Rectal smooth muscle tissue (tissue), 1 donor: ENCODE data around the gene SLC43A3.
A peak's percentile ranks its signal among the peaks of the same experiment; 100 is the strongest.

Source experiments
- H3K27ac ChIP-seq: one replicate; pipeline ENCODE4 v1.7.0; 2013; ENCODE audit warnings: low read depth, low read length, inconsistent platforms
- H3K27me3 ChIP-seq: one replicate; pipeline ENCODE4 v1.7.0; 2013; ENCODE audit warnings: low read length; ENCODE audit not compliant: control insufficient read depth, insufficient read depth
- H3K36me3 ChIP-seq: one replicate; pipeline ENCODE4 v1.7.0; 2013; ENCODE audit warnings: low read length; ENCODE audit not compliant: control insufficient read depth, insufficient read depth
- H3K4me1 ChIP-seq: one replicate; pipeline ENCODE4 v1.7.0; 2013; ENCODE audit warnings: low read length; ENCODE audit not compliant: control insufficient read depth, insufficient read depth
- H3K4me3 ChIP-seq: one replicate; pipeline ENCODE4 v1.7.0; 2013; ENCODE audit warnings: low read length
- H3K9ac ChIP-seq: one replicate; pipeline ENCODE4 v1.7.0; 2013; ENCODE audit warnings: low read length

Gene SLC43A3

DNA sequence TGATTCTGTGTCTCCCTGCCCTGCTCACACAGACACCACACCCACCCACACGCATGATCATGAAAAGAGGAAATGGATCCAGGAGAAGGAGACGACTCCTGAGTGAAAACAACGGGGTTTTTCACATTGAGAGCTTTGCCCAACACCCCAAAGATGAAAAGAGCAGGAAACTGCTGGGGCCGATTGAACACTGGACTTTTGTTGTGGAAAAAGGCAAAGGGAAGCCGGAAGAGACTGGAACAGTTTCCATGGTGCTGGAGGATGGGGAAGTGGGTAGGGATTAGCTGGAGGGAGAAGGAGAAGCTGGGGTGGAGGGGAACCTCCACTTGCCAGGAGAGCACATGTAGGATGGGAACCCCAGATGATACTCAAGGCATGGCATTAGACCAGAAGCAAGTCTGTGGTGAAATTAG, 5.2 kb upstream of the SLC43A3 start:
- Histone ChIP-seq H3K36me3 (no peaks in the 10 kb centered on the region), H3K9ac (no peak overlapping the region), H3K27me3 (no peaks in the 10 kb centered on the region), H3K27ac (no peak overlapping the region), H3K4me3 (no peak overlapping the region), H3K4me1 (peaks cover 10% of the 10 kb centered on the region)

DNA sequence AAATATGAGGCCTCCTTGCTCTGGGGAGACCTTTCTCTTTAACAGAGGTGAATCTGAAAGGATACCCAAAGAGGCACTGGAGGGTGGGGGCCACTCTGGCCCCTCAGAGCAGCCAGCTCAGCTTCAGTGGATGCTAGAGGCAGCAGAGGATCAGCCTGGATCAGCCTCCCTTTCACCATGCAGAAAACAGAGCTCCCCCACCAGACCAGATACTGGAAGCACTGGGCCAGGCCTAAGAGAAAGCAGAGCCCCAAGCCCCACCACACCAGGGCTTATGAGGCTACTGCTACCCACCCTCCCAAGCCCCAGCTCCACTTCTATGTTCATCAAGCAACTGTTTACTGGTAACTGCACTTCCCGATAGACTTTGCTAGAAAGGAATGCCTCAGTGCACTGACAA, 4.0 kb upstream of the SLC43A3 start:
- Histone ChIP-seq H3K27ac (no peak overlapping the region), H3K27me3 (no peaks in the 10 kb centered on the region), H3K9ac (no peak overlapping the region), H3K4me1 (peaks cover 18% of the 10 kb centered on the region), H3K4me3 (no peak overlapping the region), H3K36me3 (no peaks in the 10 kb centered on the region)

DNA sequence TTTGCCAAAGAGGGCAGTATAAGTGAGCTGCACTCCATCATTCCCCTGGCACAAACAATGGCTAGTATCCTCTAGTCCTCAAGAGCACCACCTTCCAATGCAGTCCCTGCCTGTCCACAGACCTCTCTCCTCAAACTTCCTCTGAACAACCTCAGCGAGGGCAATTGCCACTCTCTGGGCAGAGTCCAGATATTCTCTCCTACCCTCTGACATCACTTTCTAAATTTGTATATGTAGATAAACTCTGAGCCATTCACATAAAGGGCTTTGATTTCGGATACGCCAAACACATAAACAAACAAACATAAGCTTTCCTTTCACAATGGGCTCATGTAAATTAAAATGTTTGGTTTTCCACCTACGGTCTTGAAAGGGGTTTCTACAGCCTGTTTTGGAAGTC, 3.0 kb upstream of the SLC43A3 start:
- H3K36me3 ChIP-seq: no peaks in the 10 kb centered on the region
- peaks cover 21% of the 10 kb centered on the region for H3K4me1 ChIP-seq
- no peak overlapping the region for H3K27ac ChIP-seq
- H3K27me3 ChIP-seq: no peaks in the 10 kb centered on the region
- H3K4me3 ChIP-seq: no peak overlapping the region
- no peak overlapping the region for H3K9ac ChIP-seq

DNA sequence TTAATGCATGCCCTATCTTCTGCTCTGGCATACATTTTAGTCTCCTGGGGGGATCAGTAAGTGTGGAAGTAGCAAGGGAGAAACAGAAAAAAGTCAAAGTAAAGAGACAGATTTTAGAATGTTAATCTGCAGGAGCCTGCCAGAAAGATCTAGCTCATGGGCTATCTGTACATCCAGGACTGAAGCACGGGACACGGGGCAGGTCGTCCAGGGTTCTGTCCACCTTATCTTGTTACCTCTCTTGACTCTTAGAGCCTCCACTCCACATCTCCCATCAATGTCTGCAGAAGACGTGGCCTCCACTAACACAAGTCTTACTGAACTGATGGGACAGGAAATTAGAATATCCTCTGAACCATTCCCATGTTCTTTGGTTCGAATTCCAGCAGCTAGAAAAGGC, 1.7 kb upstream of the SLC43A3 start:
- H3K27me3 ChIP-seq: no peaks in the 10 kb centered on the region
- no peak overlapping the region for H3K9ac ChIP-seq
- no peaks in the 10 kb centered on the region for H3K36me3 ChIP-seq
- no peak overlapping the region for H3K27ac ChIP-seq
- no peak overlapping the region for H3K4me3 ChIP-seq
- H3K4me1 ChIP-seq: peaks cover 17% of the 10 kb centered on the region

DNA sequence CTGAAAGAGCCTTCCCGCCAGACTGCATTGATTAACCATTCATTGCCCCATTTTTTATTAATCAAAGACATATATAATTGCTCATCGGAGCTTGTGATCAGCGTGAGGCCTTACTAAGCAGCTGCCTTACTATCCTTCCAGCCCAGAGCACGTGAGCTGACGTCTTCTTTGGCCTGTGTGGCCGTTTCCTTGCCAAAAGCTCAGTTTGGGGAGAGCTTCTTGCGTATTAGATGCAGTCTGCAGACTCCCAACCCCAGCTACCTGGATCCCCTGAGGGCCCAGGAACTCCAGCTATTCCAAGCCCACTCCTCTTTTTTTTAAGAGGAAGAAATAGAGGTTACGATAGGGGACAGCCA, 784 bp upstream of the SLC43A3 start:
- Histone ChIP-seq H3K4me3 (no peak overlapping the region), H3K27ac (peak overlapping the region; percentile 75), H3K9ac (no peak overlapping the region)

DNA sequence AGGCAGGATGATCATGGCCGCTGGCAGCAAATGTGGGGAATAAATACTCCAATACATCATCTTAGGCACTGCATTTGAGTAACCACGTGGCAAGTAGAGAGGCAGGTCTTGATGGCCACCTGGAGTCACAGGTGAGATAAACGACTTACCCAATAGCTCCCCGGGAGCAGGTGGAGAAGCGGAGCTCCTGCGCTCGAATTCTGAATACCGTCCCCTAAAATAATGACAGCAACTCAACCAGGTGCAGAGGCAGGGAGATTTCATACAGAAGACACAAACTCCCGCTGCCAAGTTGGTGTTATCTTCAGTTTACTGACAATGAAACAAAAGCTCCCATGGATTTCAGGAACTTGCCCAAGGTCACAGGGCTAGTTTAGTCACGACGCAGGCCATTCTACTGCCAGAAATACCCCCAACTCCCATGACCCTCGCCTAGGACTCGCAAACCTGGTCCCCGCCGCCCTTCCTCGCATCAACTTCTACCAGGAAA, 437 bp downstream of the SLC43A3 start:
- peaks cover 17% of the 10 kb centered on the region for H3K4me1 ChIP-seq
- no peaks in the 10 kb centered on the region for H3K27me3 ChIP-seq
- peak overlapping the region; percentile 64 for H3K4me3 ChIP-seq
- no peaks in the 10 kb centered on the region for H3K36me3 ChIP-seq
- H3K27ac ChIP-seq: peak overlapping the region; percentile 75
- H3K9ac ChIP-seq: peak overlapping the region; percentile 32

More for the DNA sequence above, 784 bp upstream of the SLC43A3 start:
- H3K36me3 ChIP-seq: no peaks in the 10 kb centered on the region
- H3K27me3 ChIP-seq: no peaks in the 10 kb centered on the region
- peaks cover 17% of the 10 kb centered on the region for H3K4me1 ChIP-seq

DNA sequence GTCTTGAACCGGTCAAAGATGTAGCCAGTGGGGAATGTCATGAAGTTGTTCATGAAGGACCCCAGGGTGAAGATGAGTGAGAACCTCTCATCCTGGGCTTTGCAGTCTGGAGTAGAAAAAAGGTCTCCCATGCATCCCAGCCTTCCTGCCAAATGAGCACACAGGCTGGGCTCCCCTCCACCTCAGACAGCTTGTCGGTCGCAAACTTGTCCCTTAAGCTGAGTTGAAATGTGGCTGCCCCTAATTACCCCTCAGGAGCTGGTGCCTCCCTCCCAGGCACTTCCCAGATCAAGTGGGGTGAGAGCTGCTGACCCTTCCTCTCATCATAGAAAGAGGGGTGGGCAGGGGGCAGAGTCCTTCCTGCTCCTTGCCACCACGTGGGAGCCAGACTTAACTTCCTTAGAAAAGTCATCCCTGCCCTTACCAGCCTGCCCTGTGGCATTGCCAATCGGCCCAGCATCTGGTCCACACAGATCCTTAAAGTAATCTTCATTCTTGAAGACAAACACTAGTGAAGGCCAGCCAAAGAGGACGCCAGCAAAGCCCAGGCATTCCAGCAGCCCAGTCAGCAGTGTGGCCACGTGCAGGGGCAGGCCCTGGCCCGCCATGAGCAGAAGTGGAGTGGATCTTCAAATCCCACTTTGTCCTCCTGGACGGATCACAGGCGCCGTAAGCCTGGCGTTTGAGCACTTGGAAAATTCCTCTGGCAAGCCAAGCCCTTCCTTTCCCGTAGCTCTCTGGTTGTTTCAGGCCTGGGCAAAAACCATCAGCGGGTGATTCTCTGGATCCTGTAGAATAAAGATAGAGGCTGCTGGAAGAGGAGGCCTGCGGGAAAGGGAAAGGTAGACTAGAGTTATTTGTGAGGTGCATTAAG, 1.1 kb downstream of the SLC43A3 start:
- H3K9ac ChIP-seq: no peak overlapping the region
- H3K27ac ChIP-seq: peak overlapping the region; percentile 75
- H3K36me3 ChIP-seq: no peaks in the 10 kb centered on the region
- peak overlapping the region; percentile 64 for H3K4me3 ChIP-seq
- H3K4me1 ChIP-seq: peaks cover 17% of the 10 kb centered on the region
- H3K27me3 ChIP-seq: no peaks in the 10 kb centered on the region

DNA sequence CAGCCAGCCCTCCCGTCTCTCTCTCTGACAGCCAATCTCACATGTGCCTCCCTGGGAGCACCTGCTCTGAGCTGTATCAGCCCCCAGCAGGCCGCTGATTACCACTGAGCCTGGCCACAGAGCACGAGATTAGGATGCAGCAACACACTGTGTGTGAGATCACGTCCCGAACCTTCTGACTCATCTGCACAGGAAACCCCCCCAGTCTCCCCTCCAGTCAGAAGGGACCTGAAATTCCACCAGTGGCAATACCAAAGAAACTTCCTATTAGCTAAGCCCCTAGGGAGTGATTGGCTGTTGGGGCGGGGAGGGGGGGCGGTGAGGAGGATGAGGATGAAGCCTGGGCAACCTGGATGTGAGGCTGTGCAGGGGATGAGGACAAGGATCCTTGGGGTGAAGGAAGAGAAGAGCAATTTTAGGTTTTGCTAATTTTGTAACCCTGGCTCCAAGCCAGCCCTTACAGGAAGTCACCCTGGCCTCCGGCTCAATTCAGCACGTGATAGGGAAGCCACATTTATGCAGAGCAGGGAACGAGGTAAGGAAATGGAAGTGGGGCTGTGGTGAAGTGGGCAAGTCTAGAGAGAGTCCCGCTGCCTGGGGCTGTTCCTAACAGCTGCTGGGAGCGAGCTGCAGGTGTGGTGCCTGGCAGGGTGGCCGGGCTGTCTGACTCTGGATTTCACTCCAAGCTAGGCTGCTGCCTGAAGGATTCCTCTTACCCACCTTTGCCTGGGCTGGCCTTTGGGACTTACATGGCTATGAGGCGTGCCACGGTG, 1.9 kb downstream of the SLC43A3 start:
- H3K9ac ChIP-seq: no peak overlapping the region
- no peaks in the 10 kb centered on the region for H3K36me3 ChIP-seq
- peak overlapping the region; percentile 10 for H3K4me3 ChIP-seq
- H3K27ac ChIP-seq: peak overlapping the region; percentile 75
- H3K27me3 ChIP-seq: no peaks in the 10 kb centered on the region
- H3K4me1 ChIP-seq: peaks cover 17% of the 10 kb centered on the region

DNA sequence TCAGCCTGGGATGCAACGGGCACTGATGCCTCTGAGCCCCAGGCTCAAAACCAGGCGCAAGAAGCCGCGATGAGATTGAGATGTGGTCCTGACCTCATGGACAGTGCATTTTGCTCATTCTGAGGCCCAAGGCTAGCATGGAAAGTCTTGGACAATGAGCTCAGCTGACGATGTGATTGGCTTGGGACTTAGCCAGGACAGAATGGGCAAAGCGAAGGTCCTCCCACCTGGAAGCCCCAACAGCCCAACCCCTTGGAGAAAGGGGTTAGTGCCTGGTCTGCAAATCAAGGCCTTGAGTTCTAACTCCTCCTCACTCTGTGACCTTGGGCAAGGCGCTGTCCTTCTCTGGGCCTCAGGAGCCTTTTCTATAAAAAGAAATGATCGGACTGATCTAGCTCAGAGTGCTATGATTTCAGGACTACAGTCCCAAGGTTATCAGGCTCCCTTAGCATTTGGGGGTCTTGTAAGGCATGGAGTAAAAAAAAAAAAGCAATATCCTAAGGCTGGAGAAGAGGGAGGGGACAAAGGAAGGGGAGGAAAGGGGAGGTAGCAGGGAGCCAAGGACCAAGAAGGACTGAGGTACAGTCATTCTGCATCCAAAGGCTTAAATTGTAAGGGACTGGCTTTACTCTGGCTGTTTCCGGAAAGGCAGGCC, 2.7 kb downstream of the SLC43A3 start:
- Histone ChIP-seq H3K9ac (no peak overlapping the region), H3K27me3 (no peaks in the 10 kb centered on the region), H3K4me3 (no peak overlapping the region), H3K36me3 (no peaks in the 10 kb centered on the region), H3K27ac (peak overlapping the region; percentile 20), H3K4me1 (peaks cover 17% of the 10 kb centered on the region)

DNA sequence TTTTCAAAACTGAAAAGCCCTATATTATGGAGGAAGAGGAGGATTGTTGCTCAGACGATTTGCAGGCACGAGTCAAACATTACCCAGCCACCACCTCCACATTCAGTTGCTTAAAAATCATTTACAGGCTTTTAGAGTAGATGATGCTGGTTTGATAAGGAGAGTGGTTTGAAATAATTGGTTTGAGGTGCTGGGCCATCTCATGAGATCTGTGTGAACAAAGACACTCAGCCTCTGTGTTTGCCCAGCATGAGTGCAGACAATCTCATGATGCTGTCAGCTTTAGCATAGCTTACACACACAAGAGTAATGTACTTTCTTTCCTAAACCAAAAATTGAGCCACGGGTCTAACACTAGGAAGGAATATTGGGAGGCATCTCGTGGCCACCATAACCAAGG, 4.3 kb downstream of the SLC43A3 start:
- no peak overlapping the region for H3K4me3 ChIP-seq
- H3K27ac ChIP-seq: no peak overlapping the region
- H3K4me1 ChIP-seq: peaks cover 16% of the 10 kb centered on the region
- H3K9ac ChIP-seq: no peak overlapping the region
- H3K27me3 ChIP-seq: no peaks in the 10 kb centered on the region
- peaks cover 4% of the 10 kb centered on the region for H3K36me3 ChIP-seq

DNA sequence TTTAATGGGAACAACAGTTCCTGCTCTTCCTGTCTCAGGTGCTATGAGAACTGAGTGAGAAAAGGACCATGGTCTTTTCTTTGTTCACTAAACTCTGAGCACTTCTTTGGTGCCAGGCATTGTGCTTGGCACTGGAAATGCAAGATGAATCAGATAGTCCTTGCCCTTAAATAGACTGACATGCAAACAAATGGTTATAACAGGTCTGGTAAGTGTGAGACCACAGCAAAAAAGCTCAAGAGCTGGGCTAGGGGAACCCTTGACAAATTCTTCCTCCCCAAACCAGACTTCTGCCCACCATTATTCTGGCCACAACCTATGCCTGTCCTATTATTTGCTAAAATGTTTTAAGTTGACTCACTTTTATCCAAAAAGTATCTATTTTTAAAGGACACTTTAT, 5.1 kb downstream of the SLC43A3 start:
- H3K27ac ChIP-seq: no peak overlapping the region
- H3K4me3 ChIP-seq: no peak overlapping the region
- peaks cover 14% of the 10 kb centered on the region for H3K4me1 ChIP-seq
- H3K27me3 ChIP-seq: no peaks in the 10 kb centered on the region
- H3K36me3 ChIP-seq: peaks cover 11% of the 10 kb centered on the region
- H3K9ac ChIP-seq: no peak overlapping the region

DNA sequence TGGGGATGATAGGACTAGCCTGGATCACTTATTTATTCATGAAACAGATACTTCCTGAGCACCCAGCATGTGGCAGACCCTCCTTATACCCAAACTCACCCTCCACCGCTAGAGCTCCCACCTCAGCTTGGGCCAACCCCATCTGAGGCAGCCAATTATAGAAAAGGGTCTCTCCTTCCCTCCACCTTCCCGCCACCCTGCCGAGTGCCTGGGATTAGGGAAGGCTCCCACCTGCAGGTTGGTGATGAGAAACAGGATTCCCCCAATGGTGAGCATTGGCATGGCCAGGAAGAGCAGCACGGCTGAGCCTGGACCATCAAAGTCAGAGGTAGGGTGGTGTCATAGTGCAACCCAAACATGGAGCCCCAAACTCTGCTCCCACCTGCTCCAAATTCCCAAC, 5.9 kb downstream of the SLC43A3 start:
- Histone ChIP-seq H3K4me3 (no peak overlapping the region), H3K27me3 (no peaks in the 10 kb centered on the region), H3K36me3 (peaks cover 11% of the 10 kb centered on the region), H3K9ac (no peak overlapping the region), H3K4me1 (peaks cover 8% of the 10 kb centered on the region), H3K27ac (no peak overlapping the region)
